Measurements from ENCODE around the gene PPP2R2B.
"Not testable (repeated sequence)": the region's sequence is repeated elsewhere in the genome, so short reads cannot be mapped to it uniquely, and the experiment has no call there.

The PPP2R2B gene

GRCh38 chr5:146589028-146589345, 289.6 kb downstream of the PPP2R2B start:
- Histone ChIP-seq H3K4me3 (no peak overlapping the region), H3K27ac (no peak overlapping the region)

- no peak overlapping the region for H3K27ac ChIP-seq
- H3K4me3 ChIP-seq: no peak overlapping the region
These were observed 290.1 kb downstream of the PPP2R2B start for GRCh38 chr5:146588331-146589027.

GRCh38 chr5:146586752-146587151, 291.8 kb downstream of the PPP2R2B start:
- no peak overlapping the region for H3K27ac ChIP-seq
- no peak overlapping the region for H3K4me3 ChIP-seq

DNA sequence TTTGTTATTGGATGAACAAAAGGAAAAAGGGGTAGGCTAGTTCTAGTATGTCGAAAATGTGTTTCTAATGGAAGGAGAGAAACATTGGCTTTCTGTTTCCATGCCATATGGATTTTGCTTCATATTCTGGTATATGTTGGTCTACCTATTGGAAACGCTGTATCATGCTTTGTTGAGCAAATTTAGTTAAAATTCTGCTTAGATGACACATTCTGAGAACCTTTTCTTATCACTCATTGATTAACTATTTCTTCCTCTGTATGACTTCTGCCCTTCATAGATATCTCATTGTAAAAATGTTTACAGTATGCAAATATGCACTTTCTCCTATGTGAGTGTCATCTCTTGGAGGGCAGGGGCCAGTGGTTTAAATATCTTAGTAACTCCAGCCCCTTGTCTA, 293.8 kb downstream of the PPP2R2B start:
- H3K4me3 ChIP-seq: no peak overlapping the region
- no peak overlapping the region for H3K27ac ChIP-seq

DNA sequence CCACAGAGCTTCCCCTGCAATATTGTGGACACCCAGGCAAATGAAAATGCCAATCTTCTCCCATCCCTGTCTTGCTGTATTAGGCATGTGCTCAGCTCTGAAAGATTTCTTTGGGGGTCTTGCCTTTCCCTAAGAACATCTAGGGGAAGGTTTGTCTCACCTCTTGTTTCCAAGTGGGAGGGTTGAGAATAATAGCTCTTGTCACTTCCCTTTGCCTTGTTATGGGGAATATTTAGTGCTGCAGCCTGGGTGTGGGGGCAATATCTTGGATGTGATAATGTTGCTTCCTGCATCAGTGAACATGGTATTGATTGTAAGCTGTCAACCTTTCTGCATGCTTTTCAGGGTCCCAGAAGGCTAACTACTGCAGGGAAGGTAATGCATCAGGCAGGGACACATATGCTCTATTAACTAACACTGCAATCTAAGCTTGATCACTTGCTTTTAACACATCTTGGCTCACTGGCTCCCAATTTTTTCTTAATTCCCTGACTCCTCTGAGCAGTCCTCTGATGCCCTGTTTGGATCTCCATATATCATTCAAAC, 296.4 kb downstream of the PPP2R2B start:
- Histone ChIP-seq H3K27ac (no peak overlapping the region), H3K4me3 (no peak overlapping the region)

- Histone ChIP-seq H3K4me3 (no peak overlapping the region), H3K27ac (no peak overlapping the region)
These were observed 298.3 kb downstream of the PPP2R2B start for GRCh38 chr5:146580237-146580636.

DNA sequence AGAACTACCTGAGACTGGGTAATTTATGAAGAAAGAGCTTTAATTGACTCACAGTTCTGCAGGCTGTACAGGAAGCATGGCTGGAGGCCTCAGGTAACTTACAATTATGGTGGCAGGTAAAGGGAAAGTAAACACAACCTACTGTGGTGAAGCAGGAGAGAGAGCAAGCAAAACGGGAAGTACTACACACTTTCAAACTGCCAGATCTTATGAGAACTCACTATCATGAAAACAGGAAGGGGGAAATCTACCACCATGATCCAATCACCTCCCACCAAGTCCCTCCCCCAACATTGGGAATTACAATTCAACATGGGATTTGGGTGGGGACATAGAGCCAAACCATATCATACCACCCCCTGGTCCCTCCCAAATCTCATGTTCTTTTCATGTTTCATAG, 303.8 kb downstream of the PPP2R2B start:
- no peak overlapping the region for H3K27ac ChIP-seq

DNA sequence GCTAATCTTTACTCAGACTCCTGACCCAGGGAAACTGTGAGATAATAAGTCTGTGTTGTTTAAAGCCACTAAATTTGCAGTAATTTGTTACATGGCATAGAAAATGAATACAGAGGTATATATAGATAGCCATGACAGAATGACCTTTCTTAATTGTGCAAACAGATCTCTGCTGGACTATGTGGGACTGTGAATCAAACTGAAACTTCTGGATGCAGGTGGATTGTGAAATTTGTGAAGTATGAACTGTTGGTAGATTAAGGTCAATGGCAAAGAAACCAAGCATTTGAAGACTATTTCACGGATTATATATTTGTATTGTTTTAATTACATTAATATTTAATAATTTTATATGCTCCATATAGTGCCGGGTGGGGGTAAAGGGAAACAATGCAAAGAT, 310.4 kb downstream of the PPP2R2B start:
- Histone ChIP-seq H3K4me3 (no peak overlapping the region), H3K27ac (no peak overlapping the region)

More for the DNA sequence above, 303.8 kb downstream of the PPP2R2B start:
- H3K4me3 ChIP-seq: no peak overlapping the region

- Histone ChIP-seq H3K4me3 (no peak overlapping the region), H3K27ac (no peak overlapping the region)
These were observed 312.7 kb downstream of the PPP2R2B start for GRCh38 chr5:146565764-146566367.

DNA sequence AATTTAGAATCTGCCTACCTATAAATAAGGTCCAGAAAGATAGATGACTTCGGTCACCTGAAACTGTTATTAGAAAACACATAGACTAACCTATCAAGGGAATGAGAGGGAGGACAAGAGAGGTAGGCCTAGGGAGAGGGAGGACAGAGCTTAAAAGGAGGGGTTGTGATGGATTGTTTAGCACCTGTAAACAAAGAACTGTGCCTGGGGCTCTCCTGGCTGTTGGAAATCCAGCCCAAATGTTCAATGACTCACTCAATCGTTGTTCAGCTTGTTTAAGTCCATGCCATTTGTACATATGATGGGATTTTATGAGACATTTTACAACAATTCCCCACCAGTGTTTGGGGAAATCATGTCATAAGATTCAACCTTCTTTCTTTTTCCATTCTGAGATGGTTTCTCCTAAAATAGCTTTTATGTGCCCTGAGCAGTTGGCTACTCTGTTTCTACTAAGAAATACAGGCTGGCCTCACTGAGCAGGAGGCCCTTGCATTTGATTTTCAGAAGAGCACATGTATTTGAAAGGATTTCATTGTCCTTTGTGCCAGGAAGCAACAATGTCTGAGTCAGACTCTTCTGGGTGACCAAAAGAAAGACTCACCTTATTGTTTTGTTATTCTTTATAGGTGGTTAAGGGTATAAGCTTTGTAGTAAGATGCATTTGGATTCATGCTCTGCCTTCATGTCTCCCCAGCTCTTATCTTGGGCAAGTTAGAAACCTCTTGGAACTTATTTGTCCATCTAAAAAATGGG, 314.4 kb downstream of the PPP2R2B start:
- H3K27ac ChIP-seq: no peak overlapping the region

DNA sequence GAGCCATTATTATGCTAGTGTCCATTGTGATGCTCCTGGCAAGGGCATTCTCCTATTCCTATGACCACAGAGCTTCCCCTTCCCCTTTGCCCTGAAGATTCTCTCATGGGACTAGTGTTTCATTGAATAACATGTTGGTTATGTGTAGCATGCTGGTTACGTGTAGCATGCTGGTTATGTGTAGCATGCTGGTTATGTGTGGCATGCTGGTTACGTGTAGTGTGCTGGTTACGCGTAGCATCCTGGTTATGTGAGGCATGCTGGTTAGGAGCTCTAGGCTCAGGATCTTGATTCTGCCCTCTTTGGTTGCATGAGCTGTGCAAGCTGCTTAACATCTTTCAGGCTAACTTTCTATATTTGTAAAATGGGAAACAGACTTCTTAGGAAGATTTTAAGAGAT, 316.1 kb downstream of the PPP2R2B start:
- Histone ChIP-seq H3K4me3 (no peak overlapping the region), H3K27ac (no peak overlapping the region)

More for the DNA sequence above, 314.4 kb downstream of the PPP2R2B start:
- no peak overlapping the region for H3K4me3 ChIP-seq

DNA sequence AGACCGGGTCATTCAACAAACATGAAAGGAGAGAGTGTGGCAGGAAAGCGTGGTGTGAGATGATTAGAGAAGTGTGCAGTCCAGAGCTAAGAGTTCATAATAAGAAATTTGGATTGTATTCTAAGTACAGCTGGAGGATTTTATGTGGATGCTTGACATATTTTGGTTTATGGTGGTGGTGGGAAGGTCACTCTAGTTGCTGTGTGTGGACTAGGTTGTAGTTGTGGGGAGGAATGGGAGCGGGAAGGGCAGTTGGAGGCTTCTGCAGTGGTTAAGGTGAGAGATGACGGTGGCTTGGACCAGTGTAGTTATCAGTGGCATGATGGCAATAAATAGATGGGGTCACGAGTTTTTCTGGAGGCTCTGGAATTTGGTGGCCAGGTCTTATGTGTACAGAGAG, 316.8 kb downstream of the PPP2R2B start:
- Histone ChIP-seq H3K27ac (no peak overlapping the region), H3K4me3 (no peak overlapping the region)

GRCh38 chr5:146560205-146560812, 318.2 kb downstream of the PPP2R2B start:
- Histone ChIP-seq H3K4me3 (no peak overlapping the region), H3K27ac (no peak overlapping the region)

GRCh38 chr5:146556884-146557283, 321.7 kb downstream of the PPP2R2B start:
- not testable (repeated sequence) for H3K27ac ChIP-seq, H3K4me3 ChIP-seq

DNA sequence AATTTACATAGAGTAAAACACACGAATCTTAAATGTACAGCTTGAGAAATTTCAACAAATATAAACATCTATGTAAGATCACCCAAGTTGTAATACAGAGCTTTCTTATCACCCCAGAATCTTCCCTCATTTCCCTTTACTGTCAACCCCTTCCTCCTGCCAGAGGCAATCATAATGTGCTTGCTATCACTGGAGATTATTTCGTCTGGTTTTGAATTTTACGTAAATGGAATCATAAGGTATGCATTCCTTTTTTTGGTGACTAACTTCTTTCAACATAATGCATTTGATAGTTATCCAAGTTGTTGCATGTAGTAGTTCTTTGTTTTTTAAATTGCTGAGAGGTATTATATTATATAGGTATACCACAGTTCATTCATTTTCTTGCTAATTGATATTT, 325.1 kb downstream of the PPP2R2B start:
- no peak overlapping the region for H3K4me3 ChIP-seq
- no peak overlapping the region for H3K27ac ChIP-seq

- Histone ChIP-seq H3K27ac (no peak overlapping the region), H3K4me3 (no peak overlapping the region)
These were observed 328.9 kb downstream of the PPP2R2B start for GRCh38 chr5:146549615-146550014.

DNA sequence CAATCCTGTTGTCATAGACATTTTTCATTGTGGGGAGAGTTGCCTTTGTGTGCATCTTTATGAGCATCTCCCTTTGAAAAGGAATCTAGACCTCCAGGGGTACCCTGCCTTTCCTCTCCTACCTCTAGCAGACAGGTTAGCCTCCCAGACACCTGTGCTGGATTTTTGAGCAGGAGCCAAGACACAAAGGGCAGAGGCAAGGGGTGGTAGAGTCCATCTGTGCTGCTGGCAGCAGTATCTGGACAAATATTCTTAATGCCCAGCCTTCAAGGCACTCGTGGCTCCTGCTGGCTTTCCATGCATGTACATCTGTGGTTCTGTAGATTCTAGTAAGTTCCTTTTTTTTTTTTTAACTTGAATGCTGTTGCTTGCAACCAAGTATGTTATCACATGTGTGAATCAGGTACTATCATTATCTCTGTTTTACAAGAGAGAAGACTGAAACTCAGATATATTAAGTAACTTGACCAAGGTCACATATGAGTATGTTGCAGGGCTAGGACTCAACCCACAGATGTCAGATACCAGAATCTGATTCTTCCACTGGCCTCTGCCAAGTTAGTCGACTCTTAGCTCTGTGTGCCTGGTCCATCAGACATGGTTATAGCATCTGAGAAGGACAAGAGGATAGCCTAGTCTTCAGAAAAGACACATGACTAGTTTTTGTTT, 329.6 kb downstream of the PPP2R2B start:
- no peak overlapping the region for H3K27ac ChIP-seq
- no peak overlapping the region for H3K4me3 ChIP-seq

GRCh38 chr5:146544232-146544631, 334.3 kb downstream of the PPP2R2B start:
- H3K4me3 ChIP-seq: no peak overlapping the region
- H3K27ac ChIP-seq: no peak overlapping the region

DNA sequence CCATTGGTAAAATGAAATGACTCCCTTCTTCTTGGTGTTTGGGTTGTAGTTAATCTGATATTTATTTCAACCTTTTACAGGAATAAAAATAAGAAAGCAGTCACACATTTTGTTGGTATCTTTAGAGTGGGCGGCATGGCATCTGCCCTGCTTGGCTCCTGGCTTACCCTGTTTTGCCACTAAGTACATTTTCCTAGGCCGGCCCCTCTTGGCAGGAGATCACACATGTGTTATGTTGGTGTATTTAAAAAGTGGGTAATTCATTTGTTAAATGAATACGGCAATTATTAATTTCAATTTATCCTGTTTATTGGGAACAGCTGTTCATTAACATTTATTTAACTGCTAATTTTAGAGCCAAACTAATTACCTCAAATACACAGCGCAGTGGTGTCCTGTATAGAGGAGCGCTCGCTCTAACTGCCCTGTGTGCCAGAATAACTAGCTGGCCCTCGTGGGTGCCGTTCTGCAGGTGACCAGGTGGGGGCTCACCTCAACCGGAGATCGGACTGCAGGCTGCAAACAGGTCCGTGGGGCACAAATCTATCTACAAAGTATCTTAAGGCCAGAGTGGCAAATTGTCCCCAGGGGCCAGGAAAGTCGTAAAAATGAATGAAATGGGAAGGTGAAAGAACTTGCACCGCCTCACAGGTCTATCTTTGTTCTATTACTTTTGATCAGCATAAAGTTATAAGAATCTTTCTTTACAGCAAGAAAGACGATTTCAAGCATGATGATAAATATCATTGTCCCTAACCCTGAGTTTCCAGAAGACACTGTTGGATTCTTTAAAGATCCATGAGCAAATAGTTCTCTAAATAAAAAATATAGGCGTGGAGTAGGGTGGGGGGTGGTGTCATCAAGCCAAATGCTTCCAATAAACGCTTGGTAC, 336.4 kb downstream of the PPP2R2B start:
- no peak overlapping the region for H3K27ac ChIP-seq
- H3K4me3 ChIP-seq: no peak overlapping the region
